Esophagus (tissue), 2 donors: ENCODE data around the gene KY. TPM values are rescaled to one million over a fixed set of nuclear protein-coding genes. Genes with fewer than 3 reads are reported as not detected.

ENCODE experiments used
- H3K27ac ChIP-seq, 2 donors: one replicate each; pipeline ENCODE4 v1.5.1; 2013; ENCODE audit warnings: low read depth in 2 of 2, mild to moderate bottlenecking in 2 of 2, inconsistent platforms in 1 of 2, low read length in 1 of 2, moderate library complexity in 1 of 2
- H3K27me3 ChIP-seq, 2 donors: one replicate each; pipeline ENCODE4 v1.6.1; 2013; ENCODE audit warnings: low read length in 2 of 2, control low read depth in 1 of 2, mild to moderate bottlenecking in 1 of 2; ENCODE audit not compliant: insufficient read depth in 2 of 2, control insufficient read depth in 1 of 2
- H3K36me3 ChIP-seq, 2 donors: one replicate each; pipeline ENCODE4 v1.6.1; 2013; ENCODE audit warnings: low read length in 1 of 2; ENCODE audit not compliant: control insufficient read depth in 2 of 2, insufficient read depth in 2 of 2
- H3K4me1 ChIP-seq, 2 donors: one replicate each; pipeline ENCODE4 v1.6.1; 2013; ENCODE audit warnings: low read length in 1 of 2; ENCODE audit not compliant: control insufficient read depth in 2 of 2, insufficient read depth in 2 of 2
- H3K4me3 ChIP-seq, 2 donors: one replicate each; pipeline ENCODE4 v1.5.1; 2013; ENCODE audit warnings: low read length in 2 of 2, mild to moderate bottlenecking in 2 of 2, low read depth in 1 of 2, moderate library complexity in 1 of 2
- H3K9me3 ChIP-seq, 2 donors: one replicate each; pipeline ENCODE4 v1.6.1; 2013; ENCODE audit warnings: mild to moderate bottlenecking in 2 of 2, low read depth in 1 of 2, low read length in 1 of 2, moderate library complexity in 1 of 2; ENCODE audit not compliant: control insufficient read depth in 2 of 2, insufficient read depth in 1 of 2
- WGBS, 2 donors: extraction: QIAGEN DNeasy Blood & Tissue Kit; methylation state at CpG; one replicate each; pipeline ENCODE4 v1.1.7; 2013; 5-methylcytosine and 5-hydroxymethylcytosine counted together
- polyA plus RNA-seq, 2 donors: library from polyadenylated mRNA; stranded (reverse); fragments of 200-250 nt; gene quantifications; one replicate each; pipeline ENCODE4 v1.2.3, GENCODE V29; 2013
- donor health status: healthy with polysubstance abuse.
- donor health status: Bipolar disorder and iron deficiency.

The KY gene
- polyA plus RNA-seq, 2 donors = 0.02 to 0.08 TPM

DNA sequence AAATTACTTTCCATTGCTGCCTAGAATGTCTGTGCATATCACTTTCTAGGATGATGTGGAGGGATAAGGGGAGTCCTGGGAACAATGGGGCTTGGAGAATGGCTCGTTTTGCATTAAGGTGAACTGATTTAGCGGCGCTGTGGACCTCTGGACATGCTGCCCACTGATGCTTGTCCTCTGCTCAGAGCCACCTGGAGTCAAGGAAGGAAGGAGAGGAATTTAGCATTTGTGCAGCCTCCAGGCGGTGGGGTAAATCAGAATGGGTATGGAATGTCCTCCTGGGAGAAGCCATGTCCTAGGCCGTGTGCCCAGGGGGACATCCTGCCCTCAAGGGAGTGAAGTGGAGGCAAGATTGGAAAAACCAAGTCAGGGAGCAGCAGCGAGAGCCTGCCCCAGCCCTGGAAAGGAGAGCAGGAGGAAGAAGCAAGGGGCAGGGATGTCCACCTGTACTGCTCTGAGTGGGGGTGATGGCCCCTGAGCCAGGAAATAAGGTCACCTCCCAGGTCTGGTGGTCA is 37.8 kb downstream of the KY start:
- H3K4me3 ChIP-seq = no peak overlapping the region
- H3K27ac ChIP-seq = no peak overlapping the region
- no peaks in the 10 kb centered on the region for H3K9me3 ChIP-seq
- 75 to 81% methylated on average over 6 of the region's 6 CpGs for WGBS, 2 donors
- no peaks in the 10 kb centered on the region for H3K27me3 ChIP-seq
- no peaks in the 10 kb centered on the region for H3K4me1 ChIP-seq
- H3K36me3 ChIP-seq = no peaks in the 10 kb centered on the region

DNA sequence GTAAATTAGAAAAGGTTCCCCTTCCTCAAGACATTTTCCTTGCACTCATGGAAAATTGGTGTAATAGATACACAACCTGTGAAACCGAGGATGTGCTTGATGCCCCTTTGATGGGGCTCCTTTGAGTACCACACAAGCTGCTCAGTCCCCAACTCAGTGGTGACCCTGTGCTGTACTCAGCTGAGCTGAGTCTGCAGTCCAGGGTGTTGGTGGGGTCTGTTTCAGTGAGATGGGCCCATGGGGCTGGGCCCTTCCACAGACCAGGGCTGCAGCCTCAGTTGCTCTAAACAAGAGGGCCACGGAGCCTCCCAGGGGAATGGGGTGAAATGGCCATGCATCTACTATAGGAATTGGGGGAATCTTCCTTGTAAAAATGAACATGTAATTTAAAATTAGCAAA is 39.3 kb downstream of the KY start:
- no peak overlapping the region for H3K4me3 ChIP-seq
- 84 to 86% methylated on average over 2 of the region's 2 CpGs for WGBS, 2 donors
- H3K36me3 ChIP-seq = no peaks in the 10 kb centered on the region
- H3K27me3 ChIP-seq = no peaks in the 10 kb centered on the region
- no peaks in the 10 kb centered on the region for H3K9me3 ChIP-seq
- no peak overlapping the region for H3K27ac ChIP-seq
- no peaks in the 10 kb centered on the region for H3K4me1 ChIP-seq

DNA sequence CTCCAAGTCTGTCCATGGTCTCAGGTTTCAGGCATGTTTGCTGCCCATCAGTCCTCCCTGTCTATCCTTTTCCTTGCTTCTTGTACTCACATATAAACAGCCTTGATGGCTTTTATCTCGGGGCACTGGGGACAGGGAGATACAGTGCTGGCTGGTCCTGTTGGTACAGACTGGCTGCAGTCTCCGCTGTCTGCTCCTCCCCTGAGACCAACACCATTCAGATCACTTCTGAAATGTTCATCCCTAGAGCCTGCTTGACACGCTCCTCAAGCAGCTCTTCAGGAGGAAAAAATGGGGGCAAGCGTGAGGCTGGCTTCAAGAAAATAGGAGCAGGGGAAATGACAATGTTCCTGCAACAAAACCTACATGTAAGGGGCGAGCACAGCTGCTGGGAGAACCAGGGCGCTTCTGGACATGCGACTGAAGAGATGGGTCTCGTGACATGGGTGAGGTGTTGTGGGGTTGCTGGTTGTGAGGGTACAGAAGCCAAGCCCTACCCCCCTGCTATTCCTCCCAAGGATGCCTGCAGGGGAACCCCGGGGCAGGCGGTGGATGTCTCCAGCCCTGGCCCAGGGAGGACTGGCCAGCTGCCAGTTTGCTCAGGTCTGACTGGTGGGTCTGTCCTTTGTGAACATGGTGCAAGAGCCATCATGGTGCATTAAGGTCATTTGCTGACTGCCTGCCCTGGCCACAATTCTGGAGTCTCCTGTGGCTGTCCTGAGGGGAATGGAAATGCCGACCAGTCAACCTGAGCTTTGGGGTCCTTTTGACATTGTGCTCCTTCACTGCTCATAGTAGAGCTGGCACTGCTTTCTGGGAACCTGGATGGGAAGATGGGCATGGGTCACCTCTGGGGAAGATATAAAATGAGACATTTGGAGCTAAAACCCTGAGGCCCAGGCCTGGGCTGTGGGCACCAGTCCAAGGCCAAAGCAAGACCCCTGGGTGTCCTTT is 40.1 kb downstream of the KY start:
- Histone ChIP-seq H3K4me3 (no peak overlapping the region), H3K27me3 (no peaks in the 10 kb centered on the region), H3K9me3 (no peaks in the 10 kb centered on the region), H3K4me1 (no peaks in the 10 kb centered on the region), H3K36me3 (no peaks in the 10 kb centered on the region), H3K27ac (no peak overlapping the region)
- WGBS, 2 donors = 79 to 85% methylated on average over 11 of the region's 11 CpGs

DNA sequence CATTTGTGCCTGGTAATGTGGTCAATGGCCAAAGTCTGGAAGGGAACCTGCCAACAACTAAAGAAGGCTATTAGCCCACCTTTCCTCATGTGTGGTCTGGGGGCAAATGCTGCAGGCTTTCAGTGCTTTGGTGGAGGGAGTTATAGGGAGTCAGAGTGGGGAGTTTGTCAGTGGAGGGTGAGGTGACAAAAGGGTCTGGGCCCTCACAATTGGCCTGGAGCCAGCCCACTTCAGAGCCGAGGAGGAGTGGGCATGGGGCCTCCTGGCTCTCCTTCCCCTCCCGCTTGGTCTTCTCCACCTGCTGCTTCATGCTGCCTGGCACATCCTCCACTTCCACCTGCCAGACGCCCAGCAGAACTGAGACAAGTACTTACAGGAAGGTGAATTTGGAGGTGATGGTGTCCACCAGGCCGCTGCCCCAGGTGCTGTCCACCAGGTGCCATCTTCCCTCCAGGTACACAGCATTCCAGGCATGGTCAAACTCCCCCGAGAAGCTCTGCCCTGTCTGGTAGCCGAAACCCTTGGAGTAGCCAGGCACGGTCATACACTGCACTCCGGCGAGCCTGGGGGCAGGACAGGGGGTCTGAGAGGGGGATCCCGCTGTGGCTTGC is 40.9 kb downstream of the KY start:
- Histone ChIP-seq H3K4me1 (no peaks in the 10 kb centered on the region), H3K36me3 (no peaks in the 10 kb centered on the region), H3K27ac (no peak overlapping the region), H3K4me3 (no peak overlapping the region), H3K9me3 (no peaks in the 10 kb centered on the region), H3K27me3 (no peaks in the 10 kb centered on the region)
- WGBS, 2 donors = 67 to 74% methylated on average over 10 of the region's 10 CpGs

DNA sequence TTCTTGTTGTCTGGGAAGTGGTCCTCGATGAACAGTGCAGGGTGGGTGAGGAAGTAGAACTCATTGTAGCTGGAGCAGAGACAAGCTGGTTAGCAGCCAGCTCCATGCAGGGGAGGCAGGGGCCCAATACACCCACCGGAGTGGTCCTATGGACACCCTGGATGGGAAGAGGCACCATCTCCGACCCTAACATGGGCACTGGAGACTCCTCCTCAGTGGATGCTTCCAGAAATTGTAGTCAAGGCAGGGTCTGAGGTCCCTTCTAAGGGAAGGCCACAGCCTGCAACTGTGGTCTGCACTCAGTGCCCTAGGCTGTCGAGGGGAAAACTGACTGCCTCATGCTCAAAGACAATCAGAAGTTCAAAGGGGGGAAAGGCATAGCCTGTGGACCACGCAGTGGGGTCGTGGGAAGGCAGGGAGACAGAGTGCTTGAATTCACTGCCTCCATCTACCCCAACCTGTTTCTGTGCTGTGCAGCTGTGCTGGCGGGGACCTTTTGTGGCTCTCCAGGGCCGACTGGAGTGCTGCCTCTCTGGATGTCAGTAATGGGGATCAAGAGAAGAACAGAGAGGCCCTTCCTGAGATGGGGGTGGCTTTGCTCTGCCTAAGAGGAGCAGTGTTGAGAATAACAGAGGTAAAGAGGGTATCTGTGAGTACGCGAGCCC is 41.9 kb downstream of the KY start:
- Histone ChIP-seq H3K9me3 (no peaks in the 10 kb centered on the region), H3K4me3 (no peak overlapping the region), H3K4me1 (no peaks in the 10 kb centered on the region), H3K27ac (no peak overlapping the region), H3K27me3 (no peaks in the 10 kb centered on the region), H3K36me3 (no peaks in the 10 kb centered on the region)
- WGBS, 2 donors = 83 to 86% methylated on average over 10 of the region's 10 CpGs

DNA sequence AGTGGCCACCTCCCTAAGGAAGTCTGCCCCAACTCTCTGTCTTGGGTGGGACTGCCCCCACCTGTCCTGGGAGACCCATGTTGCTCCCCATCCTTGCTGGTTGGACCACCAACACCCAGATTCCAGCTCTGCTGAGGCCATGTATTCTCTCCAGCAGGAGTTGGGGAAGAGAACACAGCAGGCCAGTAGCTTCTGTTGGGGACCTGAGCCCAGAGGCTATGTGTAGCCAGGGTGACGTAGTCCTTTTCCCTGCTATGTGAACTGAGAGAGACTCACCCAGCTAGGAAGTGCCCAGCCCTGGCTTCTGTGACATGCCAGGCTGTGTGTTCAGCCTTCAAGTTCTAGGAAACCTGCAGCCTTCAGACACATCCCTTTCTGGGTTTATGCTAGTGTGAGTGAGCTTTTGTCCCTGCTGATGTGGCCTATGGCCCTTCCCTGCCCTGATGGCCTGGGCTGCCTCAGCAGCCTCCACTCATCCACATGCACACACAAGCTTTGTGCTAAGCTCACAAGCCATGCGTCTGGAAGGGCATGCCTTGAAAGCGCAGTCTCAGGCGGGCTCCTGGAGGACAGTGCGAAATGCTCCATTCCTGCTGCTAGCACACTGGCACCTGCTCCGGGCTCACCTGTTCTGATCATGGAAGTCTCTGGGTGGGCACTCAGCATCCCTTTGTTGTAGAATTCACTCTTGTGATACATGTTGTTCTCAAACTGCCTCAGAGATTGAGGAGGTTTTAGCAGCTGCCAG is 42.6 kb downstream of the KY start:
- WGBS, 2 donors = 95 to 96% methylated on average over 6 of the region's 6 CpGs
- H3K27me3 ChIP-seq = no peaks in the 10 kb centered on the region

DNA sequence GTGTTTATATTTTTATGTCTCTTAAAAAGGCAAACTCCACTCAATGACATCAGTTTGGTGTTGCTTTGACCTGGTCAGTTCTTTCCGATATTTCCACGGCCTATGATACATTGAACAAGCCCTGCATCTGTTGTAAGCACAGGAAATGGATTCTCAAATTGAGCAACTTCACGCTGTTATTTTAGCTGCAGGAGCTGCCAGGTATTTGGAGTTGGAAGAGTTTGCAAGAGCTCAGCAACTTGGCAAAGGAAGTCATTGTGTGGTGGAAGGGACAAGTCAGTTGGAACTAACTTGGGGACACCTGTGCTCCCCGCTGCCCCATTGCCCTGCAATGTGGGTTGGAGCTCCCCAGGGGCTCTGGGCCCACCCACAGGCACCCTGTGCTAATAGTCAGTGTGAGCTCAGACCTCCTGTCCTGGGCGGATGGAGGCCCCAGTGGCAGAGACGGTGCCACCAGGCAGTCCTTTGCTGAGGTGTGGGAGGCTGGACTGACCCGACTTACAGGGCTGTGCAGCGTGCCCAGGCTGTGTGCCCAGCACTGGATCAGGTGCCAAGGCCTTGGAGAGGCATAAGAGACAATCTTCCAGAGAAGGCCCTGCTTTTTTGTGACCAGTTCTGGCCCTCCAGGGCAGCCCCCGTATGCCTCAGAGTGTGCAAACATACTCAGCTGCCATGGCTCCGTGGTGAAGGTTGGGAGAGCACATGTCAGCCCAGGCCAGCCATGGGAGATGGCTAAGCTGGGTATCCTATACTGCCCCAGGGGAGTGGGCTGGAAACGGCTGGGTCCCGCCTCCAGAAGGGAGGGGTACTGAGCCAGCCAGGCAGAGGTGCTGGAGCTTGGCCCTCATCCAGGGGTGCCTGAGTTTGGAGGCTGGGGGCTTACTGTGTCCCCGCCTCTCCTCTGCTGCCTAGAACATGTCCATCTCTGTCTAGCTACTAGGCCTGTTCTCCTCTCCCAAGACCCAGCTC is 43.5 kb downstream of the KY start:
- H3K27me3 ChIP-seq = no peaks in the 10 kb centered on the region
- WGBS, 2 donors = 69 to 71% methylated on average over 13 of the region's 13 CpGs

More for the DNA sequence above, 42.6 kb downstream of the KY start:
- Histone ChIP-seq H3K27ac (no peak overlapping the region), H3K9me3 (no peaks in the 10 kb centered on the region), H3K4me1 (no peaks in the 10 kb centered on the region), H3K4me3 (no peak overlapping the region), H3K36me3 (no peaks in the 10 kb centered on the region)

DNA sequence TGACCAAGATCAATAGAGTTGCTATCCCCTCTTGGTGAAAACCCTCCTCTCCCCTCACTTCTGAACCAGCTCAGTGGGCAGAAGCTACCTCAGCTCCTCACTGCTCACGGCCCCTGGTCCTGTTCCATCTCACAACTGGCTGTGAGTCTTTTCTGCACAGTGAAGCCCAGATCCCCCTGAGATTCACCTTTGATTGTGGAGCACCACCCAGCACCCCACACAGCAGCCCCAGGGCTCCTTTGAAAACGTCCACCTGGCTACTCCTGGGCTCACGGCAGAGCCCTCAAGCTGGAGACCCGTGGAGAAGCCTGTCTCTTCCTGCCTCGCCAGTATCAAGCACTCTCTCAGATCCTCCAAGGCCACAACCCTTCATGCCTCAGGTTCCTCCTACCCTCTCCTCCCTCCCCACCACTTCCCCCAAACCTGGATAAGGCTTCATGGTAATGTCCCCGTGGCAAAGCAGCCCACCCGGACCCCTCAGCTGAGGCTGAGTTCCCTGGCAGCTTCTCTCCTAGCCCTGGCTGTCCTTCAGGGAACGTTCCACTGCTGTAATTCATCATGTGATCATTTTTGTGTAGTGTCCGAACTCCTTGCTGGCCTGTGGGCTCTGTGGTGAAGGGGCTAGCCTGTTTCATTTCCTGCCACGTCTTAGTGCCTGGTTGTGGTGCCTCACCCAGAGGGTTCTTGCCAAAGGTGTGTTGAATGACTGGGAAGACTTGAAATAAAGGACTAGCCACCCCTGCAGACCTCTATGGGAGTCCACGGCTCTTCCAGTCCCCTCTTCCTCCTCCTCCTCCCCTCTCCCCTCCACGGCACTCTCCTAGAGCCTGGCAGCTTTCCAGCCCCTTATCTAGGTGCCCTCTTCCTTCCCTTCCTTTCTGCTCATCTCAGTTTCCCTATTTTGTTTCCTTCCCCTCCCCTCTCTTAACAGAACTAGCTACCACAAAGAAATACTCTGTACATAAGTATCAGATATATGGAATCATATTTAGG is 44.5 kb downstream of the KY start:
- H3K4me1 ChIP-seq = no peaks in the 10 kb centered on the region
- WGBS, 2 donors = 46 to 52% methylated on average over 11 to 12 of the region's 12 CpGs
- no peaks in the 10 kb centered on the region for H3K27me3 ChIP-seq
- no peaks in the 10 kb centered on the region for H3K36me3 ChIP-seq
- no peak overlapping the region for H3K4me3 ChIP-seq
- no peak overlapping the region for H3K27ac ChIP-seq
- no peaks in the 10 kb centered on the region for H3K9me3 ChIP-seq

More for the DNA sequence above, 43.5 kb downstream of the KY start:
- Histone ChIP-seq H3K4me3 (no peak overlapping the region), H3K27ac (no peak overlapping the region), H3K36me3 (no peaks in the 10 kb centered on the region), H3K4me1 (no peaks in the 10 kb centered on the region), H3K9me3 (no peaks in the 10 kb centered on the region)
